Stimulated activated CD8-positive, alpha-beta memory T cell treated with anti-CD3 and anti-CD28 coated beads, Interleukin-12 subunit alpha, Interleukin-12 subunit beta, amount 100 ng/mL, for 24 hours (primary cell): ENCODE results near the gene BCAS3.

Experiments used
- DNase-seq: peaks from one replicate; pipeline ENCODE4 v3.0.0-alpha.2; 2020; ENCODE audit errors: extremely low read depth

BCAS3 gene

GRCh38 chr17:61199431-61200338 is 522.0 kb downstream of the BCAS3 start:
- no peak for DNase-seq

GRCh38 chr17:61200339-61200715 is 522.7 kb downstream of the BCAS3 start:
- no peak for DNase-seq

GRCh38 chr17:61201211-61201610 is 523.6 kb downstream of the BCAS3 start:
- DNase-seq, result no peak

- no peak for DNase-seq
Observed at GRCh38 chr17:61202564-61202963, 524.9 kb downstream of the BCAS3 start.

GRCh38 chr17:61203671-61204131 is 526.0 kb downstream of the BCAS3 start:
- DNase-seq, result no peak

- DNase-seq, result no peak
Observed at GRCh38 chr17:61204456-61204855, 526.8 kb downstream of the BCAS3 start.

- DNase-seq, result no peak
Observed at GRCh38 chr17:61205401-61205800, 527.8 kb downstream of the BCAS3 start.

- DNase-seq, result no peak
Observed at GRCh38 chr17:61205931-61206330, 528.3 kb downstream of the BCAS3 start.

- DNase-seq, result no peak
Observed at GRCh38 chr17:61206922-61207321, 529.3 kb downstream of the BCAS3 start.

- DNase-seq, result no peak
Observed at GRCh38 chr17:61208301-61209105, 530.9 kb downstream of the BCAS3 start.

- no peak for DNase-seq
Observed at GRCh38 chr17:61209106-61209439, 531.4 kb downstream of the BCAS3 start.

- DNase-seq, result no peak
Observed at GRCh38 chr17:61209525-61209924, 531.9 kb downstream of the BCAS3 start.

- no peak for DNase-seq
Observed at GRCh38 chr17:61211236-61211635, 533.6 kb downstream of the BCAS3 start.

GRCh38 chr17:61212655-61213054 is 535.0 kb downstream of the BCAS3 start:
- no peak for DNase-seq

- DNase-seq, result no peak
Observed at GRCh38 chr17:61214753-61215152, 537.1 kb downstream of the BCAS3 start.

GRCh38 chr17:61216066-61216465 is 538.4 kb downstream of the BCAS3 start:
- no peak for DNase-seq

GRCh38 chr17:61217878-61218437 is 540.3 kb downstream of the BCAS3 start:
- DNase-seq, result no peak

- no peak for DNase-seq
Observed at GRCh38 chr17:61218438-61218837, 540.8 kb downstream of the BCAS3 start.

GRCh38 chr17:61219460-61219859 is 541.8 kb downstream of the BCAS3 start:
- DNase-seq, result no peak

GRCh38 chr17:61221181-61221580 is 543.5 kb downstream of the BCAS3 start:
- DNase-seq, result no peak

GRCh38 chr17:61221597-61222471 is 544.2 kb downstream of the BCAS3 start:
- no peak for DNase-seq

GRCh38 chr17:61223725-61224124 is 546.1 kb downstream of the BCAS3 start:
- DNase-seq, result no peak
